HG03521 (cell line): ENCODE data around the gene SLC35F6.
"Not testable (repeated sequence)": the region's sequence is repeated elsewhere in the genome, so short reads cannot be mapped to it uniquely, and the experiment has no call there.

ENCODE experiments used
- ATAC-seq: cut with Tn5 transposase; IDR thresholded peaks from one replicate; pipeline ENCODE4 v1.9.1; 2021; ENCODE audit warnings: mild to moderate bottlenecking, moderate library complexity; ENCODE audit not compliant: unreplicated experiment

The SLC35F6 gene

DNA sequence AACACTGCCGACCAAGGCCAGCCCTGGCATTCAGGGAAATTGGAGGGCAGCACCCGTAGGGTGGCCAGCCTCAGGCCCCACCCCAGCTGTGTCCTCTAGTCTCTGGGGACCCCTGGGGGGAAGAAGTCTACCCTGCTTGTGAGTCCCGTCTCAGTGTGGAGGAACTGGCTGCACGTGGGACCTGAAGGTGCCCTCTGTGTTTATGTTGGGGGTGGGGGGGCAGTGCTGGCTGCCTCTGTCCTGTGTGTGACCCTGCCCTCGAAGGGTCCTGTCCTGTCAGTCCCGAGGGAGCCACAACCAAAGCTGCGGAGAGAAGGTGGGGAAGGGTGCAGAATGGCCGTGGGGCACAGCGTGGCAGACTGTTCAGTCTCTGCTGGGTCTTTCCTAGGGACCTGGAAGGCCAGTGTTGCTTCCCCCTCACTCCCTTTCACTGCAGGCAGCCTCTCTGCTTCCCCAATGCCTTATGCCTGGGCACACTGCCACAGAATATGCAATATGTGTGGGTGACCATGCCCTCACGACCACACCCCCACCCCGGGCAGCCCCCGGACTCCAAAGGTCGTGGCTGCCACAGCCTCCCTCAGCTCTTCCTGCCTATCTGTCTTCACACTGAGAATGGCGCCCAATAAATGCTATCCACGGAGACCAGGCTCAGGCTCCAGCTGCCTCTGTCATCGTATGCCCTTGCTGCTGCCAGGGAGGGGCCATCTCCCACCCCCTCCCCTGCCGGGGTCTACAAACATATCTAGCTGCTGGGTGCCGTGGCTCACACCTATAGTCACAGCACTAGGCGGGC, 33.3 kb upstream of the SLC35F6 start:
- ATAC-seq, result no peak

DNA sequence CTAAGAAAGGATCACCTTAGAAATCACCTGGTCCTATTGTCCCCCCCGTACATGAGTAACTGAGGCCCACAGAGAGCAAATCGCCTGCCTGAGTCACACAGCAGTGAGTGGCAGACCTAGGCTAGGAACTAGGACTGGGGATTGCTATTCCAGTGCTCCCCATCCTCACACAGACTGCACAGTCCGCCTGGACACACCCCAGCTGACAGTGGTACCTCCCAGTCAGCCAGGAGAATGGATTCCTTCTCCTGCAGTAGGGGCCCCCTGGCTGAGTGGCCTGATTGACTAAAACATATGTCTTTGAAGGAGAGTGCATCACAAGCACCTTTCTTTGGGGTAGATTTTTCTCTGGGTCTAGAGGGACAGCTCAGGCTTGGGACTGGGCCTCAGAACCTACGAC, 32.4 kb upstream of the SLC35F6 start:
- ATAC-seq, result no peak

DNA sequence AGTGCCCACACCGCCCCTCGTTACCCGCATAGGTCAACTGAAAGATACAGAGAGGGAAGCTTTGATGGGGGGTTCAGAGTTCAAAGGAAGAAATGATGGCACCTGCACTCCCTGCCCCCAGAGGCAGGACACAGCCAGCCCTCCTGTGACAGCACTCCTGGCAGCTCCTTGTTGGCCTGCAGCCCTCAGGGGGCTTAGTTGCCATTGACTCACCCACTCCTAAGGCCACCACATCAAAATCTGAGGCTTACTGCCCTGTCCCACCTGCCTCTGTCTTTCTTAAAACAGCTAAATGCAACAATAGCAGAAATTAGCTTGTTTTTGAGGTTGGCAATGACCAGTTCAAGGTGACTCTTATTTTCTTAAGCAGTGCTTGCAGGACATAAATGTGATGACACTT, 31.6 kb upstream of the SLC35F6 start:
- no peak for ATAC-seq

DNA sequence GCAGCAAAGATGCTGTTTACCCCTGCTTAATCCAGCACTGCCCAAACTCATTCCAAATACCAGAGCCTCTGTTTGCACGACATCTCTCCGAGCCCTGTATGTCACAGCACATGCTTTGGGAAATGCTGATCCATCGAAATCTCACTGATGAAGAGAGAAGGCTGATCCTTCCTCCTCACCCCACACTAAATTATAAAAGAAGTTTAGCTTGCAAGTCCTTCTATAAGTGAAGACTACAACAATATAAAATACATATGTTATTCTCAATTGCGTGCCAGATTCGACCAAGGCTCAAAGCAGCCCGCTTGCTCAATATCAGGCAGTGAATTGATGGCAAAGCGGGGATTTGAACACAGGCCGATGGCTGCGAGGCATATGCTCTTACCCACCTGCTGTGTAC, 30.7 kb upstream of the SLC35F6 start:
- ATAC-seq, result no peak

DNA sequence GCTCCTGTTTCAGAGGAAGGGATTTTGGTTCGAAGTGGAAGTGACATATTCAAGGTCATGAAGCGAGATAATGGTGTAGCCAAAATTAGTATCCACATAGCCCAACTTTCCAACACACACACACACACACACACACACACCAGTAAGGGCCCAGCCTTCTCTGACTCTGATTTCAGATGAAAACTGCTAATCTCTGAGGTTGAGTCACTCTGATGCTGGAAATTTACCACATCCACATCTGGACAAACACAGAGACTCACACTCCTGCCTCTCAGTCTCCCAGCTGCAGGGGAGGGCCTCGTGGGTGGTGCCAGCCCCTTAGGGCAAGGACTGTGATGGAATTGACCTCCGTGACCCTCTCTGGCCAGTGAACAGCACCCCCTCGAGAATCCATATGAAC, 29.0 kb upstream of the SLC35F6 start:
- no peak for ATAC-seq

DNA sequence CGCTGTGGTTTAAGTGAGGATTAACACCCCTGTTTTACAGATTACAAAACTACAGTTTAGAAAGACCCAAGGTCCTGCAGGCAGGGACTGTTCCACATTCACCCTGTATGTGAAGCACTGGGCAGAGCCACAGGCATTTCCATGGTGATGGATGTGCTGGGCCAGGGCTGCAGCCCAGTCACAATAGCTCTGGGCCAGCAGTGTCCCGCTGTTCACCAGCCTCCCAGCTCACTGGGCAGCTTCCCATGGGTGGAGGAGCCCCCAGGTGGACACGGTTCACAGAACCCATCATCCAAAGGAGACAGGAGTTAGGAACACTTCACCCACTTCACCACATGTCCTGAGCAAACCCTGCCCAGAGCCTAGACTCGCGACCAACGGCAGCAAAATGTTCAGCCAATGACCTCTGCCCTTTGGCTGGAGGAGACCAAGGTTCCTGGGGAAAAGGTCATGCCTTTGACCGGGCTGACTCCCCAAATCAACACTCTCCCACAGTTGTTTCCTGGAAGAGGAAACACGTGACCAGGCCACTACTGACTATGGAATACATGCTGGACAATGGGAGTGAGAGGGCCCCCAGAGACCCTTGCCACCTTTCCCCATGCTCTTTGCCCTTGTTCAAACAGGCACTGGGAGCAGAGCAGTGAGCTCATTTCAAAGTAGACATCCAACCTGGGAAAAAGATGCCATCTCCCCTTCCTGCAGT, 28.0 kb upstream of the SLC35F6 start:
- ATAC-seq, result no peak

DNA sequence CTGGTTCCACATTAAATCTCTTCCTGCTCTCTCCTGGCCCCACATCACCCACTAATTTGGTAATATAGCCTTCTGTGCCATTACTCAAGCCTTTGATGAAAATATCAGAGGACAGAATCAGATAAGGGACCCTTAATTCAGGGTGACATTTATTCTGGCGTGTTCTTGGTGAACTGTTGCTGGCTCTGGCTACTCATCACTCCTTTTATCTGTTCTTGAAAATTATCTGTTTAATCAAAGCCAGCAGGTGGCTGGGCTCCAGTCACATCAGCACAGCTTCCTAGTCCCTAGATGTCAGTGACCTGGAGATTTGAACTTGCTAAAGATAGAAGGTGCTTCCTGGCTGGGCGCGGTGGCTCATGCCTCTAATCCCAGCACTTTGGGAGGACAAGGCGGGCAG, 26.9 kb upstream of the SLC35F6 start:
- no peak for ATAC-seq

DNA sequence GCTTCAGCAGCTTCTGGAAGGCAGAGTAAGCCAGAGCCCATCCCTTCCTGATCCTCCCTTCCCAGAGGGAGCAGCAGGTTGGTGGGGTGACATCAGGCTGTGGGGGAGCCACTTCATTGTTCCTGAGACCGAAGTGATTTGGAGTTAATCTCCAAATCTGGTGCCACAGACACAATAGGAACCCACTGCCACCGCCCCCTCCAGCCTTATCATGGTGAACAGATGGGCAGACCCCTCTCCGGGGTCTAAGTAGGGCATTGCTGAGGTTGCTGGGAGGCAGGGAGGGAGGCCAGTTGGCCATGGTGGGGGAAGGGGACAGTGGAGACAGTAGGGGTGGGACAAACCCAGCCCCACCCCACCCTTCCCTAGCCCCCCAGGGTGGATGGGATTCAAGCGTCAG, 25.6 kb upstream of the SLC35F6 start:
- no peak for ATAC-seq

DNA sequence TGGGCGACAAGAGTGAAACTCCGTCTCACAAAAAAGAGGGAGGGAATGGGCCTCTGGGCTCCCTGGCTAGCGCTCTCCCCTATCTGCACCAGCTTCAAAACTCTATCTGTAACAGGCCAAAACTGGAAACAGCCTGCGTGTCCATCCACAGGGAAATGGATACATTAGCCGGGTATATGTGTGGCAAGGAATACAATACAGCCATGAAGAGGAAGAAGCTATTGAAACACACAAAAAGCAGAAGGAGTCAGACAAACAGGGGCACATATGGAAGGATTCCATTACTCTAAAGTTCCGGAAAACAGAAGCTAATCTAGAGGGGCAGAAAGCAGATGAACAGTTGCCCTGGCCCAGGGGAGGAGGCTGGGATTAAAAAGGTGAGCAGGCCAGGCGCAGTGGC, 24.6 kb upstream of the SLC35F6 start:
- ATAC-seq, result no peak

DNA sequence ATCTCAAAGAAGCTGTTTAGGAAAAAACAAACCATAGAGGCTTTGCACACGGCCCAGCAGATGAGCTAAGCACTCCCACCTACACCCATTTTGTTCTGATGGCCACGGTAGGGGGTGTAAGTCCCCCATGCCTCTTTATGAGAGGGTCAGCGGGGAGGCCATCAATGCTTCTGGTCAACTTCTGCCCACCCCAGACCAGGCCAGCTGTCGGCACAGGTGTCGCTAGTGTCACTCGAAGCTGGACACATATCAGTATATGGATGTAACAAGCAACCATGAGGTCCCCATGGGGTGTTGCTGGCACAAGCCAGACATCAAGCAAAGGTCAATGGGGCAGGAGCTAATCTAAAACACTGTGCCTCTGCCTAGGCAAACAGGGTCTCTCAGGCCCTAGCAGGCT, 23.7 kb upstream of the SLC35F6 start:
- no peak for ATAC-seq

DNA sequence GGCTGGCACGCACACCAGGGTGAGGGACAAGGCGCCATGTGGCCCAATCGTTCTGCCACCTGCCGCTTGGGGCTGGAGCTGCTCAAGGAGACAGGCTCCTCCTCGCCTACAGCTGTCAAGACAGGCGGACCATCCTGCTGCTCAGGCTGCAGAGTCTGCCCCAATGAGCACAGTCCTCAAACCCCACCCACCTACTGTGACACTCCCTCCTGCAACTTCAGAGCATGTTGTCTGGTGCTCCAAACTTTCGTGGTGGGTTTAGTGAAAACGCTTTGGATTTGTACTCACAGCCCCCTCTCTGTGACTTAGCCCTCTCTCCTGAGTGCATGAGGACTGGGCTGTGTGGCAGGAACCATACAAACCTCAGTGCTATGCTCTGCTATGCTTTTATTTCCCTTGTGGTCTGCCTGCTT, 23.2 kb upstream of the SLC35F6 start:
- ATAC-seq, result no peak

DNA sequence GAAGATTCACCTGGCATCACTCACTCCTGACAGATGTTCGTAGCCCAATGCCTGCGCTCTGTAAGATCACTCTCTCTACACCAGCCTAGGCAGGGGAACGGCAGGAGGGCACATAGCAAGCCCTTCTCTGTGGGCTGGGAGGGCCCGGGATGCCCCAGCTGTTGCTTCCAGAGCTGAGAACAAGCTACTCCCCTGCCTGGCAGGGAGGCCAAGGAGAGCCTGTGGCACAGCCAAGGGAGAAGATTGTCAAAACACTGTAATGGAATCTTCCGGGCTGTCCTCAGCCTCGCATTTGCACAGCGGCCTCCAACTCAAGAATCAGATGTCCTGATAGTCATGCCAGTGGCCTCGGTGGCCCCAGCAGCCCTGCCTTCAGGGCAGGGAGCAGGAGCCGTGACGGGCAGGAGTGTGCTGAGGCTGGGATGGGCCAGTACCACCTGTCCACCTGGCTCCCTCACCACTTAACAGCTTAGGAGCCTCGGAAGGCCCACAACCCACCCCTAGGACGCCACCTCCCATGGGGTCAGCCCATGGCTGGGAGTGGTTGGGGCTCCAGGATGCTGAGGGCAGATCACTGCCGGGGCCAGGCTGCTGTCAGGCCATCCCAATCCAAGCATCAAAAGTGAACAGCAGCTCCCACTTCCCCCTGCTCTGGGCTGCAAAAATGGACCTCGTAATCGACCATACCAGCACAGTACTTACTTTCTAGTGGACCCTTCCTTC, 21.9 kb upstream of the SLC35F6 start:
- no peak for ATAC-seq

DNA sequence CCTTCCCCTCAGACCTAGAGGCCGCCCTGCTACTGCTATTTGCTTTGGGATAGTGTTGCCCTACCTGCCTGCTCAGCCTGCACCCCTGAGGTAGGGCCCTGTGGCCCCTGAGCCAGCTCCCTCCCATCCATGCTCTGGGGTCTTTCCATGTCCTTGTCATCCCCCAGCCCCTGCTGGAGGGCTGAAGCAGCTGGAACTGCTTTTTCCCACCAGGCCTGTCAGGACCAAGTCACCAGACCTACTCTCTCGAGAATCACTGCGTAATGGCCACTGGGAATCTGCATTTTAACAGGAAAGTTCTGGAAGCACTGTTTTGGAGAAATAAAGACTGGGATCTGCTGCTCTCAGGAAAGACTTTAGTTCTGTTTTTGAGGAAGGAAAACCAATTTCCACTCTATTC, 20.2 kb upstream of the SLC35F6 start:
- no peak for ATAC-seq

DNA sequence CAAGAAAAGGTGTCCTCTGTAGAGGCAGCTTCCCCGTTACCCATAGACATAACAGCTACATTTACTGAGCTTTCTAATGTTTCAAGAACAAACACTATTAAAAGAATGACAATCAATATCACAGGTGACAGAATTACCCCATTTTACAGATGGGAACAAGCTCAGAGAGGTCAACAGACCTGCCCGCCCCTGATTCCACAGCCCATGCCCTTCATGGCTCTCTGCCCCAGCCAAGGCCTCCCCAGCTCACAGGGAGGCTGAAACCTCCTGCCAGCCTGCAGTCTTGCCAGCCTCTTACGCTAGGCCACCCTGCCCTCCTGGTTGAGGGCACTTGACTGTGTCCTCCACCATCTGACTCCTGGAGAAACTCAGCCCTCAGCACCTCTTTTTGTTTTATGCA, 19.1 kb upstream of the SLC35F6 start:
- no peak for ATAC-seq

DNA sequence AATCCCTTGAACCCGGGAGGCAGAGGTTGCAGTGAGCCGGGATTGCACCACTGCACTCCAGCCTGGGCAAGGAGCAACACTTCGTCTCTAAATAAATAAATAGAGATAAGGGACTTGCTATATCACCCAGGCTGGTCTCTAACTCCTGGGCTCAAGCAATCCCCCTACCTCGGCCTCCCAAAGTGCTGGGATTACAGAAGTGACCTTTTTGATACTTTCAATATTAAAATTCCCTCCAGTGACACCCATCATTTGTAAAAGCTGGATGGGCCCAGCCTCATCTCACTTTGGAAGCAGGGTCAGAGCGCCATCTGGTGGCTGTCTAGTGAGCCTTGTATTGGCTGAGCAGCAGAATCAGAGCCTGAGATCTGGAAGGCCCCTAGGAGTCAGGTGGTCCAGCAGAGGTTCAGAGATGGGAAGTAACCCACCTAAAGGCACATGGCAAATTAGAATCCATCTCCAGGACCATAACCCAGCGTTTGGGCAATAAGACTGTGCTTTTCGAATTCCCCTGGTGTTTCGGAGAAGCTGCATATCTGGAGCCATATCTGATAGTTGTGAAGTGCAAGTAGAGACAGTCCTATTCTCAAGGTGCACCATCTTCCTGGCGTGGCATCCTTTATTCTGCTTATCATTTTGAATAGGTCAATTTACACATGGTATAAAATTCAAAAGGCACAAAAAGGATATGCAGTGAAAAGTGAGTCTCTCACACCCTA, 18.3 kb upstream of the SLC35F6 start:
- ATAC-seq, result no peak

DNA sequence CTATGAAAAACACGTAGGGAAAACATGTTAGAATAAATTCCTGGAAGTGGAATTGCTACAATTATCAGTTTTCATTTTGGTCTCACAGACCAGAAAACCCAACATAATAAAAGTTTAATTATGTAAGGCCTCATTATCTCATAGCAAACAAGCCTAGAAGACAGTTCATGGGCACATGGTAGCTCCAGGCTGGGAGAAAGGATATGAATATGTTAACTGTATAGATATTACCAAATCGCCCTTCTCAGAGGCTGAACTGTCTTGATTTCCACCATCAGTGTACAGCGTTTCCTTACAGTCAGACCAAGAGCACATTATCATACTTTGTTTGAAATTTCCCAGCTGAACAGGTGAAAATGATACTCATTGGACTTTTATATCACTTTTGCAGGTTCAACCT, 17.1 kb upstream of the SLC35F6 start:
- ATAC-seq, result no peak

DNA sequence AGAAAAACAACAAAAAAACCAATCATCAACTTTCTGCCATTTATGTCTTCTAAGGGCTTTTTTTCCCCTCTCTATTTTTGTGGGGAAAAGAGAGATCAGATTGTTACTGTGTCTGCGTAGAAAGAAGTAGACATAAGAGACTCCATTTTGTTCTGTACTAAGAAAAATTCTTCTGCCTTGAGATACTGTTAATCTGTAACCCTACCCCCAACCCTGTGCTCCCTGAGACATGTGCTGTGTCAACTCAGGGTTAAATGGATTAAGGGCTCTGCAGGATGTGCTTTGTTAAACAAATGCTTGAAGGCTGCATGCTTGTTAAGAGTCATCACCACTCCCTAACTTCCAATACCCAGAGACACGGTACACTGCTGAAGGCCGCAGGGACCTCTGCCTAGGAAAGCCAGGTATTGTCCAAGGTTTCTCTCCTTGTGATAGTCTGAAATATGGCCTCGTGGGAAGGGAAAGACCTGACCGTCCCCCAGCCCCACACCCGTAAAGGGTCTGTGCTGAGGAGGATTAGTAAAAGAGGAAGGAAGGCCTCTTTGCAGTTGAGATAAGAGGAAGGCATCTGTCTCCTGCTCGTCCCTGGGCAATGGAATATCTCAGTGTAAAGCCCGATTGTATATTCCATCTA, 14.2 kb upstream of the SLC35F6 start:
- not testable (repeated sequence) for ATAC-seq

DNA sequence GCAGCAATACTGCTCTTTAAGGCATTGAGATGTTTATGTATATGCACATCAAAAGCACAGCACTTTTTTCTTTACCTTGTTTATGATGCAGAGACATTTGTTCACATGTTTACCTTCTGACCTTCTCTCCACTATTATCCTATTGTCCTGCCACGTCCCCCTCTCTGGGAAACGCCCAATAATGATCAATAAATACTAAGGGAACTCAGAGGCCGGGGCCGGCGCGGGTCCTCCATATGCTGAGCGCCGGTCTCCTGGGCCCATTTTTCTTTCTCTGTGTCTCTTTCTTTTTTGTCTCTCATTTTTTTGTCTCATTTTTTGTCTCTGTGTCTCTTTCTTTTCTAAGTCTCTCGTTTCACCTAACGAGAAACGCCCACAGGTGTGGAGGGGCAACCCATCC, 13.6 kb upstream of the SLC35F6 start:
- not testable (repeated sequence) for ATAC-seq

DNA sequence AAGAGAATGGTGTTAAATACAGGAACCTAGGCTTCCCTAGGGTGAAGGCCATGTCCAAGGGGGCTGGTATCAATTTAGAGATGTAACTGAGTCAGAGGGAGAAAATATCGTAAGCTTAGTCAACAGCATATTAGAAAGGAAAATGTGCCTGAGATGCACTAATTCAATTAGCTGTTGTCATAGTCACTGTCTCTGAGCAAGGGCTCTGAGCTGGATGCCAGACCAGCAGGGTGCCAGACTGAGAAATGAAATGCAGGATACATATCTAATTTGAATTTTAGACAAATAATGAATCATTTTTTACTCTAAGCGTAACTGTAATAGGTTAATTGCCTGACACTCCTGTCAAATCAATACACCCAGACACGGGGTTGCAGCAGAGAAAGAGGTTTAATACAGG, 11.4 kb upstream of the SLC35F6 start:
- no peak for ATAC-seq

DNA sequence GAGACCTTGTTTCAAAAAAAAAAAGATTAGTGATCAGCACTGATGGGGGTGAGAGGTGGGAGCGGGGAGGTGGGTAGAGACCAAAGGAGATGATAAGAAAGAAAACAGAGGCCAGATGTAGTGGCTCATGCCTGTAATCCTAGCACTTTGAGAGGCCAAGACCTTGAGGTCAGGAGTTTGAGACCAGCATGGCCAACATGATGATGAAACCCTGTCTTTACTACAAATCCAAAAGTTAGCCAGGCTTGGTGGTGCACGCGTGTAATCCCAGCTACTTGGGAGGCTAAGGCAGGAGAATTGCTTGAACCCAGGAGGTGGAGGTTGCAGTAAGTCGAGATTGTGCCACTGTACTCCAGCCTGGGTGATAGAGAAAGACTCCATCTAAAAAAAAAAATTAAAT, 9.5 kb upstream of the SLC35F6 start:
- no peak for ATAC-seq
